ENCODE measurements around the gene ABHD6.
"Not testable (repeated sequence)": the region's sequence is repeated elsewhere in the genome, so short reads cannot be mapped to it uniquely, and the experiment has no call there.

Gene ABHD6, protein sequence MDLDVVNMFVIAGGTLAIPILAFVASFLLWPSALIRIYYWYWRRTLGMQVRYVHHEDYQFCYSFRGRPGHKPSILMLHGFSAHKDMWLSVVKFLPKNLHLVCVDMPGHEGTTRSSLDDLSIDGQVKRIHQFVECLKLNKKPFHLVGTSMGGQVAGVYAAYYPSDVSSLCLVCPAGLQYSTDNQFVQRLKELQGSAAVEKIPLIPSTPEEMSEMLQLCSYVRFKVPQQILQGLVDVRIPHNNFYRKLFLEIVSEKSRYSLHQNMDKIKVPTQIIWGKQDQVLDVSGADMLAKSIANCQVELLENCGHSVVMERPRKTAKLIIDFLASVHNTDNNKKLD

DNA sequence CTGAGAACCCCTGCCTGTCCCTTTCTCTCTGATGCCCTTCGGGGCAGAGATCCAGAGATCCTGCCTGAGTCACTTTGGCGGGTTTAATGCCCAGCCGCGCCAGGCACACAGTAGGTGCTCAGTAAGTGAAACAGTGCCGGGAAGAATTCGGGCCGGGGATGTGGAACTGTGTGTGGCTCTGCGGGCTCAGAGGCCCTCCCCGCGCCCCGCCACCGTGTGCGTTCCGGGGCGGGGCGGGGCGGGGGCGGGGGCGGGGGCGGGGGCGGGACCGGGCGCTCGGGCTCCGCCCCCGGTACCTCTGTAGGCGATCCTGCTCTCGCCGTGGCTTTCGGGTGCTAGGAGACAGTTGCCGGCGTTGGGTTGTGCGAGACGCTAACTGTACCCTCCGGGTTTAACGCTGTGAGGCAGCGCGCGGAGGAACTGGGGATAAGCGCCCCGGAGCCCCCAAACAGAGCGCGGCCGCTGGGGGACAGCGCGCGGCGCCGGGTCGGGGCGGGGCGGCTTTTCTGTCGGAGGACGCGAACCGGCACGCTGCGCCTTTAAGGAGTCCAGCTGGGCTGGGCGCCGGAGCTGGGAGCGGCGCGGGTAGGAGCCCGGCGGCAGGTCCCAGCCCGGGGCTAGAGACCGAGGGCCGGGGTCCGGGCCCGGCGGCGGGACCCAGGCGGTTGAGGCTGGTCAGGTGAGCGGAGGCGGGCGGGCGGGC, at the start of gene ABHD6:
Gene ABHD6 (plus strand): TSS at position 555 of the 703 bp plus-strand sequence. CDS start 18,795 bp downstream, outside the sequence.
- peak; percentile 67 for DNase-seq

DNA sequence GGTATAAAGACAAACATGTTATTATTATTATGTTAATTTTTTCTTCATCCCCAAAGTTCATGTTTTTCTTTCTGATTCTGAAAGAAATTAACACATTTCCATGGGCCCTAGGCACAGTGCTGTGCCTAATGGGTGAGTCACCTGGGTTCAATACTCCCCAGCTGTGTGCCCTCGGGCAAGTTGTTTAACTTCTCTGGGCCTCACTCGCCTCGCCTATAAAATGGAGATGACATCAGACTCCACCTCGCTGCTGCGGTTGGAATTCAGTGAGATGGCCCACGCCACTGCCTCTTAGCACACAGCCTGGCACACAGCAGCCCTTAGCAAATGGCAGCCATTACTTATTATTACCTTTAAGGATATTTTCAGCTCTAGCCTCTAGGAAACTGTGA, 49.4 kb upstream of the ABHD6 start:
- no peak for DNase-seq

DNA sequence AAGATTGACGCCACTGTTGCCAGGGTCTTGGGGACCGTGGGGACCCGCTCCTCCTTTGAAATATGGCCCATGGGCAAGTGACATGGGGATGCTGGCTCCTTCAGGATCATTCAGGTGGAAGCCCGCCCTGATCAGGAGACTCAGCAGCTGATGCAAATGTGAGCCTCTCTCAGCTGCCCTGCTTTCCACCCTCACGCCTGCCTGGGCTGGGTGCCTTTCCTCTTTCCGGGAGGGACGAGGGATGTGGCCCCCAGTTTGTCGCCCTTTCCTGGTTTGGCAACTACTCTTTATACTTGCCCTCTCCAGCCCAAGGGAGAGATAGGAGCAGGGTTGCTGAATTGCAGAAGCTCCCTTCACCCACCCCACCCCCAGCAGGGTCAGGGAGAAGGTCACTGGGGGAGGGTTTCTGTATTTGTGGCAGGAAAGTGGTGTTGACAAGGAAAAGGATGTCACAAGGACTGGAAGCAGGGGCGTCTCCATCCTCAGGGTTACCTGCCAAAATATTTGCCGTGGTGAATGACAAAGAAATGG, 48.6 kb upstream of the ABHD6 start:
- no peak for DNase-seq

DNA sequence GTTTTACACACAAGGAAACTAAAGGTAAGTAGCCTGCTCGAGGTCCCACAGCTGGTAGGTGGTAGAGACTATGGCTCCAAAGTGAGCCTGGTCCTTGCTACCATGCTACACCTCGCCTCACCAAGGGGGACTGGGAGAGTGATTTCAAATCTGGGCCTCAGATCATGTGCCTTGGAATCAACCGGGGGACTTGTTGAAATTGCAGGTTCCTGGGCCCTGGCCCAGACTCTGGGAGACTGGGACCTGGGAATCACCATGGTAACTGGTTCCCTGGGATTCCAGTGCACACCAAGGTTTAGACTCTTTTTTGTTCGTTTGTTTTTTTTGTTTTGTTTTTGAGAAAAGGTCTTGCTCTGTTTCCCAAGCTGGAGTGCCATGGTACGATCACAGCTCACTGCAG, 47.9 kb upstream of the ABHD6 start:
- no peak for DNase-seq

DNA sequence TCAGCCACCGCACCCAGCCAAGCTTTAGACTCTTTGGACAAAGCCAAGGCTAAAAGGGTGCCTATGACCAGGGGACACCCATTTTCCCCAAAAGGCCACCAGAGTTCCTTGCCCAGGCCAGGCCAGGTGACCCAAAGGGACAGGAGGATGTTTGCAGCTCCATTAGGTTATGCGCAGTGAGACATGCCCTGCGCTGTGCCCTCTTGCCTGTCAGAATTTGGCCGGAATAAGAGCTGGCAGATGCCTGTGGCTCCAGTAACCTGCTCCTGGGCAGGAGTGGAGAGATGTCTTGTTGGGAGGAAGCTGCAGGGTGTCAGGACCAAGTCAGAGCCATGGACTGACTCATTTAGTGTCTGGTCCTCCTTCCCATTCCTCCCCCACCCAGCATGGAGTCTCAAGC, 47.3 kb upstream of the ABHD6 start:
- DNase-seq, result no peak

DNA sequence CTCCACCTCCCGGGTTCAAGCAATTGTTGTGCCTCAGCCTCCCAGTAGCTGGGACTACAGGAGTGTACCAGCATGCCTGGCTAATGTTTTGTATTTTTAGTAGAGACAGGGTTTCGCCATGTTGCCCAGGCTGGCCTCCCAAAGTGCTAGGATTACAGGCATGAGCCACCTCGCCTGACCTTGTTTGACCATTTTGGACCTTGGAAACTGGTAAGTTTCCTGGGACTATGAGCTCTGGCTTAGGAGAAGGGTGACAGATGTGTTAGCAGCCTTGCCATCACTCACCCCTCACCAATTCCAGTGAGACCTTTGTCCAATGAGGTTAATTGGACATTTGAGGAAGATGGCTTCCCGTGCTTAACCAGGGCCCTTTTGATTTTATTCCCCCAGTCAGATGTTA, 46.7 kb upstream of the ABHD6 start:
- DNase-seq, result no peak

DNA sequence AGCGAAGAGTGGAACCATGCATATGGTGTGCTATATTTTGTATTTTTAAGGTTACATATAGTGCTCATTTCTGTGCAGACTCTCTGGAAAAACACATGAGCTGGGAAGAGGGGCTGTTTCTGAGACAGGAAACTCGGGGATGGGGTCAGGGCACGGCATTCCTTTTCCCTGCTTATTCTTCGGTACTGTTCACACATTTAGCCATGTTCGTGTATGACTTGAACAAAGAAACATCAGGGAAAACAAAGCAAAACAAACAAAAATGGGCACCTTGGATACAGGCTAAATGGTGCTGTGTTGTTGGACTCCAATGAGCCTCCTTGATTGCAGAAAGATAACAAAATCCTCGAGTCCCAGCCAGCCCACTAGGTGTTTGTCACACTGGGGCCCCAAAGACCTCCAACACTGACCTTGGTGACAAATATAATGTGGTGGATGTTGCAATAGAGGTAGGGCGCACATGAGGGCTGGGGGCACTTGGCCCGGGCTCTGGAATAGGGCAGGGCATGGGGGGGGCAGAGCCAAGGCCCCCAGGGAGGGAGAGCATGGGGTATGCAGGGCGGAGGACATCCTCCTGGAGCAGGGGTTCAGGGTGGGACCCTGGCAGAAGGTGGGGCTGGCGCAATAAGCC, 46.1 kb upstream of the ABHD6 start:
- DNase-seq, result no peak

DNA sequence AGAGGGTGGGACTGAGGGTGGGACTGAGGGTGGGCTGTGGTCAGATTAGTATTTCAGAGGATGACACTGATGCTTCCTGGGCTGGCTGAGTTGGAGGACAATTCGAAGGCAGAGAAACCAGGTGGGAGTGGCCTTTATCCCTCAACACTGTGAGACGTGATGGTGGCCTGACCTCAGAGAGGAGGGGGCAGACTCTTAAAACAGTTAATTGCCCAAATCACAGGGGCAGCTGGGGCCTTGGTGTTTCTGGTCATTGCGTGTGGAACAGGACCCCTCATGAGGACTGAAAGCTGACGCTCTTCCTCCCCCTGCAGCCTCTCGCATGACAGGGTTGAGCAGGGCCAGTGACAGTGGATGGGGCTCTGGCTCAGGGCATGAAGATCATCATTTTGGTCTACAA, 45.5 kb upstream of the ABHD6 start:
- no peak for DNase-seq

DNA sequence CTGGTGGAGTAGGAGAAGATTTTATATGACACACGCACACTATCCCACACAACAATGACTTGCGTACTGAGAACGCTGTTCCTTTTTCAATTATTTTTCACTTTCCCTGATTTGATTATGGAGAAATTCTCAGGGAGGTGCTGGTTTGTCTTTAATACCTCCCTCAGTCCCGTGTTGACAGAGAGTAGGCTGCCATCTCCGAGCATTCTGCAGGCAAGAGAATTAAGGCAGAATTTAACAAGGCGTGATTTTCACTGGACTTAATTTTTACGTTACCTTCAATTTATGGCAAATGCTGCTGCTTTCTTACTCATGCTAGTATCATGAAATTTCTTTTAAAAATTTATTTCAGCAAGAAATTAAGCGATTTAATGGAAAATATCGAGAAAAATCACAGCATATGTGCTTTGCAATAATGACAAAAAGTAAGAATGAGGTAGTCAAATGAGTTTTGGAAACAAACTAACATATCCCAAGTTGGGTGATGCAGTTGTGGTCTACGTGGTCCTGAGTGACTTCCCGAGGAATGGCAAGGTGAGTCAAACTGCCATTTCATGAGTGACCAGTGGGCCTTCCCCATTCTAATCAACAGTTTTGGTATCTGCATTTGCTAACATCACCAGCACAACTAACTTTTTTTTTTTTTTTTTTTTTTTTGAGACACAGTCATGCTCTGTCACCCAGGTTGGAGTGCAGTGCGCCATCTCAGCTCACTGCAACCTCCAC, 43.7 kb upstream of the ABHD6 start:
- DNase-seq, result no peak

DNA sequence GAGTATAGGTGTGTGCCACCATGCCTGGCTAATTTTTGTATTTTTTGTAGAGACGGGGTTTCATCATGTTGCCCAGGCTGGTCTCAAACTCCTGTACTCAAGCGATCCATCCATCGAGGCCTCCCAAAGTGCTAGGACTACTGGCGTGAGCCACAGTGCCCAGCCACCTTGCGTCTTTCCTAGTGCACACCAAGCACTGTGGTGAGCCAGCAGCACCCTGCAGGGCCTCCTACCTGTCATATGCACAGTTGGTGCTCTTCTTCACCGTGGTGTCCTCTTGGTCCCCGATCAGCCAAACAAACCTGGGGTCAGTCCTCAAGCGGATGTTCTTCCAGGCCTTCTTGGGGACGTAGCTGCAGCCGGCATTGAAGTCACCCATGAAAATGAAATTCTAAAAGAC, 40.0 kb upstream of the ABHD6 start:
- DNase-seq, result no peak

DNA sequence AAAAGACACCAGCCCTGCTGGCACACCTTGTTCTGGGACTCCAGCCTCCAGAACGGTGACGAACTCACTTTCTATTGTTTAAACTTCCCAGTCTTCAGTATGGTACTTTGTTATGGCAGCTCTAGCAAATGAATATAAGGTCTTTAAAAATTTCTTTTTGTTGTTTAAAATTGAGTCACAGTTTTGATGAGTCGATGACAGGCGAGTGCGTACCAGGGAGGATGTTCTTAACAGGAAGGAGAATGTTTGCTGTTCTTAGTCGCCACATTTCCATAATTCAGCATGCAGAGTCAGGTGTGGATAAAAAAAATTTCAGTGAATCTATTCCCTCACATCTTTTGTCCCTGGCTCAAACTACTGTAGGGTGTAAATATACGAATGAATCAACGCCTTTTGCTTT, 39.2 kb upstream of the ABHD6 start:
- DNase-seq, result no peak

DNA sequence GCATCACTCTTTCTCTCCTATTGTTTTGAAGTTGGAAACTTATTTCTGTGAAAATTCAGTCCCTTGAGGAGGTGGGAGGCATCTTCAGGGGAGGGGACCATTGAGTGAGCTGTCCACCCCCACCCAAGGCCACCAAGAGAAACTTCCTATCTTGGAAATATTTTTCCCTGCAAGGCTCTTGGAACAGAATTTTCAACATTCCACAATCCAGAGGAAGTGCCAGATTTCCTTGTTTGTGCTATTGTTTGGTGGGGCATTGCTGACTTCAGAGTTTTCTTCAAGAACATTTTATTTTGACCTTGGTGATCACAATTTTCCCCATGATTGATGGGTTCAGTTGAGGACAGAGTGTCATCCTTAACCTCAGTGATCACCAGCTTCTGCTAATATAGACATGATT, 38.8 kb upstream of the ABHD6 start:
- DNase-seq, result no peak

DNA sequence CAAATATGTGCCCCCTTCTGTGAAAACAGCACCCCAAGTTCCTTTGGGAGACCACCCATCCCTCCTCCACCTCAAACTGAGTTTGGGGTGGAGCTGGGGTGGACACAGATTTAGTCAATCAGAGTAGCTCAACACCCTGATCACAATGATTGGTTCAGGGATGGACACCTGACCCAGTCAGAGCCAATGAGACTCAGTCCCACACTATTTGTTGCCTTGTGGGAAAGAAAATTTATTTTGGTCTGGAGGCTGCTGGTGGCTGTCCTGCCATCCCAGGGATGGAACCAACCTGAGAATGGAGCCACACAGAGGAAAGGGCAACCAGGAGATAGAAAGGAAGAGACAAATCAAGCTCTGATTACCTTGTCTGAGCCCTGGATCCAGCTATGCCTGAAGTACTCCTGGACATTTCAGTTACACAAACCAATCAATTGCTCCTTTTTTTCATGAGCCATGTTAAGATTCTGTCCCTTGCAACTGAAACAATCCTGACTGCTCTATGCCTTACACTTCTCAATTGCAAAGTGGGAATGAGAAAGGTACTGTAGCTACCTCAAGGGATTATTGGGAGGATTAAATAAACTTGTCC, 37.4 kb upstream of the ABHD6 start:
- no peak for DNase-seq

DNA sequence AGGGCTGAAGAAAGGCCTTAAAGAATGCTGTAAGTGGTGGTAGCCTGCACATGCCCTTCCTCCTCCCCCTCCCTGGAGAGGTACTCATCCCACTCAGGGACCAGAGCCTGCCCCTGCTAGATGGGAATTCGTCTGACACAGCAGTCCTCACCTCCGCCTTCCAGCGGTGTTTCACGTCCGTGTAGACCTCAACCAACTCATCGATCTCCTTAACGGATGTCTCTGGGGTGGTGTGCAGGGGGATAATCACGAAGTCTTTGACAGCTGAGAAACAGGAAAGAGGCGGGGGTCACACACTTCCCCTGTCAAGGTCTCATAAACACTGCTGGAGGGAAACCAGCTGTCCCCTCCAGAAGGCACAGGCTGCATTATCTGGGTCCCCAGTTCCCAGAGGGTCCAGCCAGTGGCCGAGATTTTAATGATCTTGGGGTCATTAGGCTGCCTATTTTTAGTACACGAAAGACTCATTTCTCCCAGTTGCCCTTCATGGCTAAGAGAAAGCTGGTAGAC, 36.7 kb upstream of the ABHD6 start:
- DNase-seq, result no peak

DNA sequence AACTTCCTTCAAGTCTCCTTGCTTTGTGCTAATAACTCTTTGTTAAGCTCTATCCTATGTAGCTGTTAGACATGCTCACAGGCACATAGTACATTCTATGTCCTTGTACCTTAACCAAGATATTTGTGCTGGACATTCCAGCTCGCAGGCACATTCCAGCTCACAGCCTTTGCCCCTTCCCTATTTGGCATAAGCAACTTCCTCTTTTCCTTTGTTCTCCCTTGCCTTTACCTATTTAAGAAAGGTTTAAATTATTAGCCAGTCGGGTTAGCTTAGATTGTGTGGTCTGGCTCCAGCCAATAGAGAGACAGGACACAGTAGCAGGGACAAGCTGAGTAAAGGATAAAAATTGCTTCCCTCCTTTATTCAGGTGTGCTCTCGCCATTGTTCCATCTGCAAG, 36.1 kb upstream of the ABHD6 start:
- not testable (repeated sequence) for DNase-seq

DNA sequence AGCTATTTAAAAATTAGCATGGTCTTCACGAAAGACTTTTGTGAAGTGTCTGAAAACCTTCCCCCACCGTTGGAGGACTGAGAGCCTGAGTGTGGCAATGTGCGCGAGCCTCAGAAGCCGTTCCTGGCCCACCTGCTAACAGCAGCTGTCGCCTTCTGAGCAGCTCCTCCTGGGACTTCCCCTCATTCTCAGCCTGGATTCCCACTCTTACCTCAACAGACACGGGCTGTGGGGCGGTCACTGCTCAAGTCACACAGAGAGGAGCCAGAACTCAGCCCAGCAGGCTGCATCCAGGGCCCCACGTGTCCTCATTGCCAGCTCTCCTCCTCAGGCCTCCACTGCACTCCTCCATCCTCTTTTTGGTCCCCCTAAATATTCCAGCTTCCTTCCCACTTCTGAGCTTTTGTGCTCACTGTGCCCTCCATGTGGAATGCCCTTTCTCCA, 34.7 kb upstream of the ABHD6 start:
- DNase-seq, result no peak

DNA sequence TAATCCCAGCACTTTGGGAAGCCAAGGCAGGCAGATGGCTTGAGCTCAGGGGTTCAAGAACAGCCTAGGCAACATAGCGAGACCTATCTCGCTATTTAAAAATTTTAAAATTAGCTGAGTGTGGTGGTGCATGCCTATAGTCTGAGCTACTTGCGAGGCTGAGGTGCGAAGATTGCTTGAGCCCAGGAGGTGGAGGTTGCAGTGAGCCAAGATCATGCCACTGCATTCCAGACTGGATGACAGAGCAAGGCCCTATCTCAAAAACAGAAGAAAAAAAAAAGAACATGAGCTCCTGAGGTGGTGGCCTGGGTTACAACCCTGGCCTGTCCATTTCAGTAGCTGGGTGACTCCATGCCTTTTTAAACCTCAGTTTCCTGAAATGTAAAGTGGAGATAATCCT, 34.1 kb upstream of the ABHD6 start:
- DNase-seq, result no peak

DNA sequence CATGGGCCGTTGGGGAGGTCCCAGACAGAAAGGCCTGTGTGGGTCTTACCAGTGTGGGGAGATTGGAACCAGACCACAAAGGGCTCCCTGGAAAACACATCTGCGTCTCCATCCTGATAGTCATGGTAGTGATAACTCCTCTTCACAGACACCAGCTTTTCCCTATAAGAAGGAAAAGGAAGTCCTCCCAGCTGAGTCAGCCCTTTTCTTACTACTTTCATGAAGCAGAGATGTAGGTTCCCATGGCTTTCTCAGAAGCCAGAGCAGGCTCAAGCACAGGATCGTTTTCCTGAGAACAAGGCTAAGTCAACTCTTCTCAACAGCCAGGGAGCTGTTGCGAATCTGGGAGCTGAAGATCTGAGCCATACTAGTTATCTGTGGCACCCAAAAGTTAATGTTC, 32.9 kb upstream of the ABHD6 start:
- DNase-seq, result no peak

DNA sequence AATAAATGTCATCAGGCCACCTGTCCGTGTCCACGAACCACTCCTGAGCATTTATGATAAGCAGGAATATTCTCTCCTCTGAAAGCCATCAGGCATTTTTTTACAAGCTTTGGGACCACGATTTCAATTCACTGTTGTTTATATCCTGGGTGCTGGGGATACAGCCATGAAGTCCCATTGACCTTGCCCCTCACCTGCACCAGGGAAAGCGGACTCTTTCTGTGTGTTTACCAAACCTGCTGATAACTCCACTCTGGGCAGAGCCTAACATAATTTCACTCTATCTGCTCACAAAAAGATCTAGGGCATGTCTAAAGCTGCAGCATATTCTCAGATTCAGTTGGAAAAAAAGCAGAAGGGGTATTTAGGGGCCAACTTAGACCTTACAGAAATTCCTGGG, 31.6 kb upstream of the ABHD6 start:
- DNase-seq, result no peak

DNA sequence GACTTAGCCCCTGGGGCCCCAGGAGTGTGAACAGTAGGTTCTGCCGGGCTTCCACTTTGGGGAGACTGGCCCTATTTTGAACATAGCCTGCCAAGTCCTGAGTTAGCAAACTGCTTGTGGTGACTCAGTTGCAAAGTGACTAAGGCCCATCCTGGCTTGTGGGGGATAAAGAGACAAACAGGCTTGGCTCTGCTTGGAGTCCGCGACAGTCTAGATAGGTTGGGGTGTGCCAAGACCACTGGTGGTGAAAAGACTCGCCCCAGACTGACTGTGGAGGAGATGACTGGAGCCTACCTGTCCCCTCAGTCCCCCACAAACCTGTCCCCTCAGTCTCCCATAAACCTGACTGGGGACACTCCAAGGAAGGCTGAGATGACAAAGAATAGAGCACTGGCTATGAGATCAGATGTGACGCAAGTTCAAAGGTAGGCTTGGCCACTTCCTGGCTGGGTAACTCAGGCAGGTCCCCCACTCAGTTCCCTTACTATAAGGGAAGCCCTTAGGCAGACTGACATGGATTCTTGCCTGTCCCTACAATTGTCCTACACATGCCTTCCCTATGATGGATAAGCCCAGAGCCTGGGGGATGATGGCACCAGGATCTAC, 31.1 kb upstream of the ABHD6 start:
- no peak for DNase-seq

DNA sequence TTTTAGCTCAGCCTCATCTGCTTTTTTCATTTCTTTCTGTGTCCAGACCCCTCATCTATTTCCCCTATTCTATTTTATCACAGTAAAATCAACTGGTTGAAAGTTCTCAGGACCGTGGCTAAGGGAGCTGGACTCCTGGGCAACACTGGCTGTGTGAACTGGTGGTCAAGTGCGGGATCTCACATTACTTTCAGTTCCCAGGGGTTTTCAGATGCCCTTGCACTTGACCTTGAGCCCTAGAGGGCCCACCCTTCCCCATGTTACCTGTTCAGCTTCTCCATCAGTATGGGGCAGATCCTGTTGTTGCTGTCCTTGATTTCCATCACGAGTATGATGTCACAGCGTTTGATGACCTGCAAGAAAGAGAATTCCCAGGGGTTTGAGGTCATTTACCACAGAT, 29.6 kb upstream of the ABHD6 start:
- DNase-seq, result no peak

DNA sequence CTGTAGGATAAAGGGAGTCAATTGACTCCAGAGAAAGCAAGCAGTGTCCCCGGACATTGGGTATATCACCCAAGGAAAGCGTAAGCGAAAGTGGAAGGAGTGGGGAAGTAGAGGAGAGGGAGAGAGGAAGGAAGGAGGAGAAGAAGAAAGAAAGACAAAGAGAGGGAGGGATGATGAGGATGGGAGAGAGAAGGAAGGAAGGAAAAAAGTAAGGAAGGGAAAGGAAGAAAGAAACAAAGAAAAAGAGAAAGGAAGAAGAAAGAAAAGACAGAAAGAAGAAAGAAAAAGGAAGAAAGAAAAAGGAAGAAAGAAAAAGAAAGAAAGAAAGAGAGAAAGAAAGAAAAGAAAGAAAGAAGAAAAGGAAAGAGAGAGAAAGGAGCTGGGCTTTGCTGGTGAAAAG, 27.7 kb upstream of the ABHD6 start:
- DNase-seq, result no peak

All from NCI-H345 (cell line).